HG02852 (cell line): Measurements from ENCODE around the gene BET1.

Experiments used
- ATAC-seq: cut with Tn5 transposase; IDR thresholded peaks from one replicate; pipeline ENCODE4 v1.9.1; 2021; ENCODE audit warnings: mild to moderate bottlenecking, moderate library complexity; ENCODE audit not compliant: unreplicated experiment

Gene BET1

GRCh38 chr7:93960986-93961385, 43.2 kb downstream of the BET1 start:
- no peak for ATAC-seq

- ATAC-seq = peak; percentile 39
Measured at GRCh38 chr7:93958651-93959050, 45.5 kb downstream of the BET1 start.

- ATAC-seq = no peak
Measured at GRCh38 chr7:93958216-93958615, 45.9 kb downstream of the BET1 start.

- ATAC-seq = peak; percentile 50
Measured at GRCh38 chr7:93957767-93958166, 46.4 kb downstream of the BET1 start.

GRCh38 chr7:93955304-93955703, 48.9 kb downstream of the BET1 start:
- peak; percentile 72 for ATAC-seq

GRCh38 chr7:93949423-93949822, 54.7 kb downstream of the BET1 start:
- ATAC-seq = no peak

GRCh38 chr7:93948873-93949272, 55.3 kb downstream of the BET1 start:
- no peak for ATAC-seq

GRCh38 chr7:93948106-93948505, 56.0 kb downstream of the BET1 start:
- no peak for ATAC-seq

GRCh38 chr7:93945756-93946535, 58.2 kb downstream of the BET1 start:
- no peak for ATAC-seq

GRCh38 chr7:93945083-93945482, 59.1 kb downstream of the BET1 start:
- ATAC-seq = no peak

- ATAC-seq = no peak
Measured at GRCh38 chr7:93944673-93945072, 59.5 kb downstream of the BET1 start.

GRCh38 chr7:93943816-93944540, 60.2 kb downstream of the BET1 start:
- no peak for ATAC-seq
